Measurements from ENCODE around the gene ATP6AP1. TPM values are rescaled to one million over a fixed set of nuclear protein-coding genes. Genes with fewer than 3 reads are reported as not detected.

ATP6AP1 gene
- total and polyA plus RNA-seq, 10 of the 15 experiments (the other 5 are each of a cell fraction or from before 2014, with no cell fraction given): 4.5 to 56.4 (median 32.0) TPM

- no peak for TF ChIP-seq ZBTB40 (IDR thresholded peaks at IDR 0.05; ENCODE audit: borderline replicate concordance)
- no peak for TF ChIP-seq BMI1 (IDR thresholded peaks at IDR 0.05; ENCODE audit: borderline replicate concordance)
- TF ChIP-seq, protein P1, sequence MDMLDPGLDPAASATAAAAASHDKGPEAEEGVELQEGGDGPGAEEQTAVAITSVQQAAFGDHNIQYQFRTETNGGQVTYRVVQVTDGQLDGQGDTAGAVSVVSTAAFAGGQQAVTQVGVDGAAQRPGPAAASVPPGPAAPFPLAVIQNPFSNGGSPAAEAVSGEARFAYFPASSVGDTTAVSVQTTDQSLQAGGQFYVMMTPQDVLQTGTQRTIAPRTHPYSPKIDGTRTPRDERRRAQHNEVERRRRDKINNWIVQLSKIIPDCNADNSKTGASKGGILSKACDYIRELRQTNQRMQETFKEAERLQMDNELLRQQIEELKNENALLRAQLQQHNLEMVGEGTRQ (IDR thresholded peaks at IDR 0.05; ENCODE audit: borderline replicate concordance, low read depth, low read length): peak; percentile 37
- TF ChIP-seq YY1 (IDR thresholded peaks at IDR 0.05; ENCODE audit: low read depth, low read length): peak; percentile 7; the same call in 1 of the 2 replicates
- 0 out of 2 replicates have a peak, but pooled peaks have one; percentile 7 for TF ChIP-seq GATAD2B (conservative IDR thresholded peaks at IDR 0.05; ENCODE audit: low read depth)
- TF ChIP-seq SMC3 (IDR thresholded peaks at IDR 0.05; ENCODE audit: borderline replicate concordance, low read length): 0 out of 2 replicates have a peak, but pooled peaks have one; percentile 19
- peak; percentile 82 to 86; a peak in 3 of 4 replicates for TF ChIP-seq BHLHE40 (IDR thresholded peaks at IDR 0.05; ENCODE audit: borderline replicate concordance in 1 of 2, low read depth in 2 of 2, low read length in 1 of 2)
- TF ChIP-seq, protein P2, sequence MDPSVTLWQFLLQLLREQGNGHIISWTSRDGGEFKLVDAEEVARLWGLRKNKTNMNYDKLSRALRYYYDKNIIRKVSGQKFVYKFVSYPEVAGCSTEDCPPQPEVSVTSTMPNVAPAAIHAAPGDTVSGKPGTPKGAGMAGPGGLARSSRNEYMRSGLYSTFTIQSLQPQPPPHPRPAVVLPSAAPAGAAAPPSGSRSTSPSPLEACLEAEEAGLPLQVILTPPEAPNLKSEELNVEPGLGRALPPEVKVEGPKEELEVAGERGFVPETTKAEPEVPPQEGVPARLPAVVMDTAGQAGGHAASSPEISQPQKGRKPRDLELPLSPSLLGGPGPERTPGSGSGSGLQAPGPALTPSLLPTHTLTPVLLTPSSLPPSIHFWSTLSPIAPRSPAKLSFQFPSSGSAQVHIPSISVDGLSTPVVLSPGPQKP (IDR thresholded peaks at IDR 0.05; ENCODE audit: low read depth, low read length): no peak
- TF ChIP-seq SRF (IDR thresholded peaks at IDR 0.05; ENCODE audit: low read depth in 2 of 2, low read length in 2 of 2): no peak
- TF ChIP-seq NFYA (IDR thresholded peaks at IDR 0.05; ENCODE audit: borderline replicate concordance, low read depth, low read length): no peak
- TF ChIP-seq STAT3 (IDR thresholded peaks at IDR 0.05; ENCODE audit: low read depth, low read length): no peak
- no peak for TF ChIP-seq NFXL1 (IDR thresholded peaks at IDR 0.05; ENCODE audit: borderline replicate concordance)
- TF ChIP-seq ATF7 (IDR thresholded peaks at IDR 0.05; ENCODE audit: low read depth): no peak
- TF ChIP-seq POLR2A (IDR thresholded peaks at IDR 0.05; ENCODE audit: low read depth, low read length): peak; percentile 75
- TF ChIP-seq MXI1 (IDR thresholded peaks at IDR 0.05; ENCODE audit: low read depth, low read length): peak; percentile 88
- TF ChIP-seq CREB1 (IDR thresholded peaks at IDR 0.05; ENCODE audit: low read depth): peak; percentile 61; the same call in 1 of the 2 replicates
- TF ChIP-seq FOXM1 (IDR thresholded peaks at IDR 0.05; ENCODE audit: low read depth, low read length): peak; percentile 8; the same call in 1 of the 2 replicates
- TF ChIP-seq RAD21 (IDR thresholded peaks at IDR 0.05; ENCODE audit: insufficient read depth, low read depth, low read length): 0 out of 2 replicates have a peak, but pooled peaks have one; percentile 13
- TF ChIP-seq IKZF1 (conservative IDR thresholded peaks at IDR 0.05): no peak
- peak; percentile 72 for TF ChIP-seq RAD51 (IDR thresholded peaks at IDR 0.05)
- no peak for TF ChIP-seq NR2C1 (IDR thresholded peaks at IDR 0.05)
- TF ChIP-seq POLR2AphosphoS5 (IDR thresholded peaks at IDR 0.05; ENCODE audit: low read length): peak; percentile 9; the same call in 1 of the 2 replicates
- no peak for TF ChIP-seq JUNB (IDR thresholded peaks at IDR 0.05)
- no peak for TF ChIP-seq RELA (IDR thresholded peaks at IDR 0.05; ENCODE audit: borderline replicate concordance, partially characterized antibody)
Observed at GRCh38 chrX:154398668-154399526, 29.6 kb upstream of the ATP6AP1 start (continued).

All from GM12878 (cell line).